Astrocyte (in vitro differentiated cells and primary cell): ENCODE measurements around the gene BUB3.

Experiments used
- CTCF ChIP-seq: IDR thresholded peaks from 2 replicates; pipeline ENCODE4 v1.5.1; 2011; ENCODE audit warnings: low read depth, mild to moderate bottlenecking, inconsistent platforms, low read length, moderate library complexity; ENCODE audit not compliant: insufficient read depth
- EZH2 ChIP-seq: IDR thresholded peaks from 2 replicates; pipeline ENCODE4 v1.6.1; 2012; ENCODE audit warnings: mild to moderate bottlenecking, low read length, inconsistent platforms; ENCODE audit not compliant: insufficient read depth

GRCh38 chr10:123157210-123157609 lies 3.0 kb downstream of the BUB3 start:
- TF ChIP-seq CTCF (no peak), EZH2 (no peak)
